Caco-2 (cell line): ENCODE measurements around the gene DEPP1. TPM values are rescaled to one million over a fixed set of nuclear protein-coding genes. Genes with fewer than 3 reads are reported as not detected.

Source experiments
- BruUV-seq: library from RNA; stranded (reverse); fragments of 400-500 nt; replicated peaks from 2 replicates; lab custom pipeline; 2021; lab: Mats Ljungman, UMichigan
- CTCF ChIA-PET: fragments of 300-600 bp; sonication (Branson Sonifier 250); formaldehyde crosslinking; loops from one replicate; lab custom pipeline; 2022; ENCODE audit warnings: antibody characterized with exemption; lab: Charles Lee
- POLR2A ChIA-PET: fragments of 300-600 bp; sonication (Branson Sonifier 250); formaldehyde crosslinking; loops from one replicate; lab custom pipeline; 2022; ENCODE audit warnings: antibody characterized with exemption; lab: Charles Lee
- DNase-seq, 2 experiments: peaks; one replicate each; pipeline versions ENCODE4 v3.0.0 to v3.0.0-alpha.2; 2020 to 2022
- H3K27me3 ChIP-seq: replicated peaks from 2 replicates; pipeline ENCODE4 v1.6.0; 2011; ENCODE audit warnings: low read length; ENCODE audit not compliant: control insufficient read depth, insufficient read depth
- H3K36me3 ChIP-seq: 2 replicates; pipeline ENCODE4 v1.5.1; 2011; ENCODE audit warnings: low read length; ENCODE audit not compliant: control insufficient read depth, insufficient read depth
- H3K4me1 ChIP-seq: fragments of 250-450 bp; sonication (Bioruptor Pico); 2 replicates; pipeline ENCODE4 v1.5.1; 2020; ENCODE audit warnings: mild to moderate bottlenecking
- H3K4me3 ChIP-seq: 2 replicates; pipeline ENCODE4 v1.5.1; 2011; ENCODE audit warnings: low read depth, mild to moderate bottlenecking, control low read depth, low read length
- H3K9me3 ChIP-seq: fragments of 250-450 bp; sonication (Bioruptor Pico); 2 replicates; pipeline ENCODE4 v1.5.1; 2020; ENCODE audit warnings: mild to moderate bottlenecking, moderate library complexity
- H3K27ac Mint-ChIP-seq: one replicate; pipeline ENCODE4 v1.8.0; 2022; ENCODE audit warnings: mixed read lengths; ENCODE audit not compliant: unreplicated experiment
- H3K27me3 Mint-ChIP-seq: one replicate; pipeline ENCODE4 v1.8.0; 2022; ENCODE audit warnings: mixed read lengths; ENCODE audit not compliant: insufficient read depth, unreplicated experiment
- H3K36me3 Mint-ChIP-seq: one replicate; pipeline ENCODE4 v1.8.0; 2022; ENCODE audit warnings: mild to moderate bottlenecking, mixed read lengths; ENCODE audit not compliant: insufficient read depth, unreplicated experiment
- H3K4me1 Mint-ChIP-seq: one replicate; pipeline ENCODE4 v1.8.0; 2022; ENCODE audit warnings: low read depth, mixed read lengths; ENCODE audit not compliant: unreplicated experiment
- H3K4me3 Mint-ChIP-seq: one replicate; pipeline ENCODE4 v1.8.0; 2022; ENCODE audit warnings: mild to moderate bottlenecking, moderate library complexity, mixed read lengths; ENCODE audit not compliant: unreplicated experiment
- H3K9me3 Mint-ChIP-seq: one replicate; pipeline ENCODE4 v1.8.0; 2022; ENCODE audit warnings: mixed read lengths; ENCODE audit not compliant: unreplicated experiment
- CTCF ChIP-seq, 2 experiments: fragments of 200-600 bp in 1 of 2; IDR thresholded peaks; 1 replicate in 1 of 2; 2 replicates in 1 of 2; pipeline versions ENCODE4 v1.5.1 to v1.8.0; 2011 to 2022; ENCODE audit warnings: antibody characterized with exemption in 1 of 2, control low read depth in 1 of 2, inconsistent platforms in 1 of 2, low read depth in 1 of 2, low read length in 1 of 2, mild to moderate bottlenecking in 1 of 2, moderate library complexity in 1 of 2; ENCODE audit not compliant: insufficient read depth in 1 of 2, severe bottlenecking in 1 of 2, unreplicated experiment in 1 of 2
- intact Hi-C: fragments of 100-400 bp; cut with micrococcal nuclease; formaldehyde crosslinking; loops from one replicate; pipeline ENCODE4 v1.10.0; 2022; ENCODE audit not compliant: unreplicated experiment
- total RNA-seq: library from RNA; stranded (reverse); gene quantifications from 2 replicates; pipeline ENCODE4 v1.2.3, GENCODE V29; 2022

DEPP1 gene
- total RNA-seq, 1 experiment from 2014 or later: 13.6 TPM

- no peaks in the 10 kb centered on the region for H3K27me3 Mint-ChIP-seq
- no peak overlapping the region for H3K4me3 Mint-ChIP-seq
- Histone ChIP-seq H3K4me3 (no peak overlapping the region), H3K4me1 (peaks cover 61% of the 10 kb centered on the region), H3K9me3 (no peaks in the 10 kb centered on the region), H3K36me3 (no peaks in the 10 kb centered on the region), H3K27me3 (no peaks in the 10 kb centered on the region)
- H3K4me1 Mint-ChIP-seq: peaks cover 48% of the 10 kb centered on the region
- no peak for TF ChIP-seq CTCF (IDR thresholded peaks at IDR 0.05; ENCODE audit: insufficient read depth in 1 of 2, low read depth in 1 of 2, low read length in 1 of 2, severe bottlenecking in 1 of 2, unreplicated experiment in 1 of 2)
- POLR2A ChIA-PET: no interaction called here
- BruUV-seq: no TSS peak
- intact Hi-C loops: no loop called here
- no peak for DNase-seq
- H3K9me3 Mint-ChIP-seq: no peaks in the 10 kb centered on the region
- H3K36me3 Mint-ChIP-seq: peaks cover 19% of the 10 kb centered on the region
- H3K27ac Mint-ChIP-seq: peak overlapping the region; percentile 54
- CTCF ChIA-PET: interaction anchor here (2.7 to 3.0 kb wide), 2 partner anchors 16 to 59 kb away, joined by 16 to 34 read pairs; no protein-coding TSS in a partner anchor
Measured at GRCh38 chr10:44991571-44991970, 13.0 kb upstream of the DEPP1 start.

GRCh38 chr10:44990965-44991364 is 12.4 kb upstream of the DEPP1 start:
- Mint-ChIP-seq H3K9me3 (no peaks in the 10 kb centered on the region), H3K4me1 (peaks cover 48% of the 10 kb centered on the region), H3K36me3 (peaks cover 19% of the 10 kb centered on the region), H3K27ac (peak overlapping the region; percentile 86), H3K27me3 (no peaks in the 10 kb centered on the region), H3K4me3 (peak overlapping the region; percentile 37)
- Histone ChIP-seq H3K4me3 (no peak overlapping the region), H3K27me3 (no peaks in the 10 kb centered on the region), H3K9me3 (no peaks in the 10 kb centered on the region), H3K4me1 (peaks cover 55% of the 10 kb centered on the region), H3K36me3 (no peaks in the 10 kb centered on the region)
- DNase-seq: peak in 1 of 2 experiments; percentile 14
- no TSS peak for BruUV-seq
- TF ChIP-seq CTCF (IDR thresholded peaks at IDR 0.05; ENCODE audit: insufficient read depth in 1 of 2, low read depth in 1 of 2, low read length in 1 of 2, severe bottlenecking in 1 of 2, unreplicated experiment in 1 of 2): no peak
- POLR2A ChIA-PET: interaction anchor here (0.6 to 1.4 kb wide), 3 partner anchors 12 to 58 kb away, joined by 3 to 20 read pairs (median 6); partner anchors contain the start of gene DEPP1
- CTCF ChIA-PET: interaction anchor here (0.7 to 3.0 kb wide), 13 partner anchors 10 to 127 kb away, joined by 3 to 34 read pairs (median 4); partner anchors contain the start of genes DEPP1 and RASSF4
- intact Hi-C loops: loop anchor here (1.0 kb wide), 4 partner anchors 16 to 59 kb away; partner anchors contain the start of gene RASSF4

- CTCF ChIA-PET: interaction anchor here (0.7 to 3.0 kb wide), 14 partner anchors 9 to 893 kb away, joined by 3 to 34 read pairs (median 4); partner anchors contain the start of genes DEPP1 and RASSF4
- intact Hi-C loops: loop anchor here (1.0 kb wide), 4 partner anchors 15 to 58 kb away; partner anchors contain the start of gene RASSF4
- H3K9me3 Mint-ChIP-seq: no peaks in the 10 kb centered on the region
- no peak overlapping the region for H3K4me3 ChIP-seq
- peaks cover 51% of the 10 kb centered on the region for H3K4me1 ChIP-seq
- no TSS peak for BruUV-seq
- peaks cover 23% of the 10 kb centered on the region for H3K36me3 Mint-ChIP-seq
- H3K4me3 Mint-ChIP-seq: peak overlapping the region; percentile 37
- no peaks in the 10 kb centered on the region for H3K36me3 ChIP-seq
- H3K4me1 Mint-ChIP-seq: peaks cover 48% of the 10 kb centered on the region
- H3K27ac Mint-ChIP-seq: peak overlapping the region; percentile 86
- peak; percentile 76 to 86 for DNase-seq
- no peaks in the 10 kb centered on the region for H3K27me3 ChIP-seq
- peak; percentile 93 to 95 for TF ChIP-seq CTCF (IDR thresholded peaks at IDR 0.05; ENCODE audit: insufficient read depth in 1 of 2, low read depth in 1 of 2, low read length in 1 of 2, severe bottlenecking in 1 of 2, unreplicated experiment in 1 of 2)
- H3K27me3 Mint-ChIP-seq: no peaks in the 10 kb centered on the region
- no peaks in the 10 kb centered on the region for H3K9me3 ChIP-seq
- POLR2A ChIA-PET: interaction anchor here (0.6 to 1.4 kb wide), 4 partner anchors 12 to 57 kb away, joined by 3 to 20 read pairs (median 4); partner anchors contain the start of gene DEPP1
Measured at GRCh38 chr10:44990302-44990655, 11.7 kb upstream of the DEPP1 start.
